NCI-H345 treated with DMSO at 0.1 percent for 48 hours (cell line): ENCODE results near the gene KCNJ14.

Experiments used
- DNase-seq: peaks from one replicate; lab custom pipeline; 2025; ENCODE audit not compliant: unreplicated experiment; lab: John Stamatoyannopoulos, UW

The KCNJ14 gene

GRCh38 chr19:48506138-48506733 is 50.9 kb downstream of the KCNJ14 start:
- DNase-seq: no peak

GRCh38 chr19:48507911-48508439 is 52.6 kb downstream of the KCNJ14 start:
- no peak for DNase-seq

GRCh38 chr19:48508729-48509411 is 53.5 kb downstream of the KCNJ14 start:
- DNase-seq: no peak

- no peak for DNase-seq
These were observed 54.3 kb downstream of the KCNJ14 start for GRCh38 chr19:48509467-48510194.

GRCh38 chr19:48510421-48511268 is 55.3 kb downstream of the KCNJ14 start:
- DNase-seq: peak; percentile 25

- DNase-seq: no peak
These were observed 56.0 kb downstream of the KCNJ14 start for GRCh38 chr19:48511321-48511731.

GRCh38 chr19:48511800-48512503 is 56.6 kb downstream of the KCNJ14 start, which contains the start of gene LMTK3:
Gene LMTK3 (minus strand): TSS chr19:48511835. CDS start chr19:48511576, 259 bp downstream.
- DNase-seq: peak; percentile 63

- no peak for DNase-seq
These were observed 57.3 kb downstream of the KCNJ14 start for GRCh38 chr19:48512504-48513288.

GRCh38 chr19:48513289-48514122 is 58.1 kb downstream of the KCNJ14 start:
- DNase-seq: peak; percentile 48

GRCh38 chr19:48514123-48514458 is 58.7 kb downstream of the KCNJ14 start:
- no peak for DNase-seq

- DNase-seq: no peak
These were observed 61.2 kb downstream of the KCNJ14 start for GRCh38 chr19:48516536-48516935.
